ENCODE measurements around the gene TRIO.

DNA sequence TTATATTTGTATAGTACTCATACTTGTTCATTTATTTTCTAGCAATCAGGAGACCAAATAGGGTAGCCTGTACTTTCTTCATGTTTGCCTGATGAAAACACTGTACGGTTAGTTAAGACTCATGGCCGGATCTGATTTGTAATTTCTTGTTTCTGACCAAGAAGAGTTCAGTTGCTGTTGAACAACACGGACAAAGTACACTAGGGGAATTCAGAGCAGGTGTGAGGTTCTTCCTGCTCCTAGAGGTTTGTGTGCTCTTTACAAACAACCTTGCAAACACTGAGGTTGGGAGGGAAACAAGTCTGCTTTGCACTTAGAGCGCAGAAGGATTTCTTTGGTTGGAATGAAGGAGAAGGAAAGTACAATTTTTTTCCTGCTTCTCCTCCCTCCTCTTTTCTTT is 69.7 kb downstream of the TRIO start:
- TF ChIP-seq CTCF (IDR thresholded peaks at IDR 0.05; ENCODE audit: extremely low read depth in 1 of 2, insufficient read depth in 1 of 2, low read depth in 1 of 2, low read length in 2 of 2) = no peak
- TF ChIP-seq POLR2A (IDR thresholded peaks at IDR 0.05; ENCODE audit: low read depth, low read length) = no peak
- no peak for TF ChIP-seq EZH2 (IDR thresholded peaks at IDR 0.05; ENCODE audit: borderline replicate concordance, low read depth, low read length, severe bottlenecking)
